Erythroblast (primary cell): Measurements from ENCODE around the gene HDDC2.

Experiments used
- GATA1 ChIP-seq: IDR thresholded peaks from 2 replicates; pipeline ENCODE4 v1.6.1; 2011; ENCODE audit warnings: low read depth, mild to moderate bottlenecking, control low read depth, low read length, moderate library complexity
- POLR2A ChIP-seq: IDR thresholded peaks from 2 replicates; pipeline ENCODE4 v1.6.1; 2011; ENCODE audit warnings: mild to moderate bottlenecking, low read length

DNA sequence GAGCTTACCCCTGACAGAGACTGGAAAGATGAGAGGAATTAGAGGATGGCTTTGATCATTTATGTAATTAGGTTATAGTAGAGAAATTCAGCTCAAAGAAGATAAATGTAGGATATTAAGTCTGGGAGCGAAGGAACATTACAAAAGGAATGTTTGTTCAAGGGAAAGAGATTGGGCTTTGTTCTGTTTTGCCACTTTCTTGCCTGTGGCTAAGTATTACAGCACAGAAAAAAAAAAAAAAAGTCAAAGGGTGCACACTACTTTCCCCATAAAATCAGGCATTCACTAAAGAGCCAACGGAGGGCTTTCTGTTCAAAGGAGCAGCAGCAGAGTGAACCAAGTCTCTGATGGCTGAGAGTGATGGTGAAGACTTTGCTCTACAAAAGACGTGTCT lies 5.0 kb upstream of the HDDC2 start:
- TF ChIP-seq POLR2A (no peak), GATA1 (no peak)
